ENCODE results near the gene PYDC1.

PYDC1 gene

DNA sequence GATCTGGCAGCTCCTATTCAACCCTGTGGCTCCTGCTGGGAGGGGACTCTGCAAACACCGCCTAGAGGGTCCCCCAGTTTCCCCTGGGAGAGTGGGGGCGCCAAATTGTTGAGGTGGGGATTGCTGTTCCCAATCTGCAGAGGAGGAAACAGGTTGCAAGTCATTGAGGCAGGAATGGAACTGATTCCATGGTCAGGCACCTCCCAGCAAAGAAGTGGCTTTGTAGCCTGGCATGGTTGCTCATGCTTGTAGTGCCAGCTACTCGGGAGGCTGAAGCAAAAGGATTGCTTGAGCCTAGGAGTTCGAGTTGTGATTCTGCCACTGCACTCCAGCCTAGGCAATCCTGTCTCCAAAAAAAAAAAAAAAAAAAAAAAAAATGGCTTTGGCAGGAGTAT is 198 bp upstream of the PYDC1 start:
- TF ChIP-seq, protein P1, sequence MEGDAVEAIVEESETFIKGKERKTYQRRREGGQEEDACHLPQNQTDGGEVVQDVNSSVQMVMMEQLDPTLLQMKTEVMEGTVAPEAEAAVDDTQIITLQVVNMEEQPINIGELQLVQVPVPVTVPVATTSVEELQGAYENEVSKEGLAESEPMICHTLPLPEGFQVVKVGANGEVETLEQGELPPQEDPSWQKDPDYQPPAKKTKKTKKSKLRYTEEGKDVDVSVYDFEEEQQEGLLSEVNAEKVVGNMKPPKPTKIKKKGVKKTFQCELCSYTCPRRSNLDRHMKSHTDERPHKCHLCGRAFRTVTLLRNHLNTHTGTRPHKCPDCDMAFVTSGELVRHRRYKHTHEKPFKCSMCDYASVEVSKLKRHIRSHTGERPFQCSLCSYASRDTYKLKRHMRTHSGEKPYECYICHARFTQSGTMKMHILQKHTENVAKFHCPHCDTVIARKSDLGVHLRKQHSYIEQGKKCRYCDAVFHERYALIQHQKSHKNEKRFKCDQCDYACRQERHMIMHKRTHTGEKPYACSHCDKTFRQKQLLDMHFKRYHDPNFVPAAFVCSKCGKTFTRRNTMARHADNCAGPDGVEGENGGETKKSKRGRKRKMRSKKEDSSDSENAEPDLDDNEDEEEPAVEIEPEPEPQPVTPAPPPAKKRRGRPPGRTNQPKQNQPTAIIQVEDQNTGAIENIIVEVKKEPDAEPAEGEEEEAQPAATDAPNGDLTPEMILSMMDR (IDR thresholded peaks at IDR 0.05; ENCODE audit: low read depth, low read length, missing control alignments), result no peak

DNA sequence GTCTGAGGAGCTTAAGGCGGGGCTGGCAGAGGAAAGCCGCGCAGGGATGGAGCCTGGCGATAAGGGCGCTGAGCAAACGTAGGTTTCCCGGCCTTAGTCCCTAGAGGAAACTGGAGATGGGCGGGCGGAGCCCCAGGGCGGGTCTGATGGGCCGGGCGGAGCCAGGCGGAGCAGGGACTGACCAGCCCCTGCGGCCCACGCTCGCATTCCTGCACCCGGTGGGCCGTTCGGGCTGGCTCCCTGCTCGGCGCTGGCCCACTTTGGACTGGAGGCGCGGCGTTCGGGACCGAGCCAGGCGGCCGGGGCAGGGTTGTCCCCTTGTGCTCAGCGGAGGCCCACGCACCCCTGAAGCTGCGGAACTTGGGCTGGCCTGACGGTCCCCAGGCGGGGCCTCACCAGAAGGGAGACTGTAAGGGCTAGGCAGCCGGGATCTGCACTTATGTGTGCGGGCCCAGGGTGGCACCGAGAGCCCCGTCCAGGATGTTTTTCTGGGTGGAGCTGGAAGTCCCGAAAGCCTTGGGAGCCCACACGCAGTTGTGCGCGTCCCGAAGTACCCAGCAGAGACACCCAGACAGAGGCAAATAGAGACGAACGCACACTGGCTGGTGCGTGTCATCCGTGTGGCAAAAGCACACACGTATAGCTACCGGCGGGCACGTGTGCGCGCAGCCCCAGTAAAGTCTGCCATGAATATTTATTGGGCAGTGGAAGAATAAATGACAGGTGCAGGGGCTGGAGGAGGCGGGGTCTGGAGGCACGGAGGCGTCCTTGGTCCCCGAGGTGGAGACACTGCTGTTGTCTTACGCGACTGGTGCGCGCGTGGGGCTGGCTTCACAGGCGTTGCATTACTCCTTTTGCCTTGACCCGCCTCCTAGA is 1.4 kb downstream of the PYDC1 start:
- Histone ChIP-seq H3K4me3 (ENCODE audit: low read depth, low read length) (peak overlapping the region; percentile 48), H3K27me3 (replicated peaks) (peaks cover 38% of the 10 kb centered on the region), H3K27ac (no peak overlapping the region), H3K36me3 (replicated peaks) (no peaks in the 10 kb centered on the region)
- peak; percentile 16 for DNase-seq
- in situ Hi-C loops (cut with HindIII; ENCODE audit: low pct_ligation_motif_present, low sequenced_read_pairs), result no loop called here
- TF ChIP-seq, protein P1 (IDR thresholded peaks at IDR 0.05; ENCODE audit: low read depth, low read length, missing control alignments), result no peak

More for the DNA sequence above, 198 bp upstream of the PYDC1 start:
- H3K27me3 ChIP-seq (replicated peaks), result peaks cover 38% of the 10 kb centered on the region
- H3K27ac ChIP-seq, result no peak overlapping the region
- in situ Hi-C loops (cut with HindIII; ENCODE audit: low pct_ligation_motif_present, low sequenced_read_pairs), result no loop called here
- DNase-seq, result no peak
- no peak overlapping the region for H3K4me3 ChIP-seq (ENCODE audit: low read depth, low read length)
- no peaks in the 10 kb centered on the region for H3K36me3 ChIP-seq (replicated peaks)

DNA sequence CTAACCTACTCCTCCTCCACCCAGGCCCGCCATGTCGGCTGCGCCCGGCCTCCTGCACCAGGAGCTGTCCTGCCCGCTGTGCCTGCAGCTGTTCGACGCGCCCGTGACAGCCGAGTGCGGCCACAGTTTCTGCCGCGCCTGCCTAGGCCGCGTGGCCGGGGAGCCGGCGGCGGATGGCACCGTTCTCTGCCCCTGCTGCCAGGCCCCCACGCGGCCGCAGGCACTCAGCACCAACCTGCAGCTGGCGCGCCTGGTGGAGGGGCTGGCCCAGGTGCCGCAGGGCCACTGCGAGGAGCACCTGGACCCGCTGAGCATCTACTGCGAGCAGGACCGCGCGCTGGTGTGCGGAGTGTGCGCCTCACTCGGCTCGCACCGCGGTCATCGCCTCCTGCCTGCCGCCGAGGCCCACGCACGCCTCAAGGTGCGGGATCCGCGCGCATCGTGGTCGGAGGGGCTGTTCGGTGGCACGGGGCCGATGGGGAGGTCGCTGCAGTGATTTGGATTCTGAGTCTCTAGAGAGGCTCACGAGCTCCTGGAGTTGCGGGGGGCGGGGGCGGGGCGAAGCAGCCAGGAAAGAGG is 2.1 kb downstream of the PYDC1 start:
- Histone ChIP-seq H3K27ac (no peak overlapping the region), H3K36me3 (replicated peaks) (no peaks in the 10 kb centered on the region), H3K27me3 (replicated peaks) (peaks cover 41% of the 10 kb centered on the region), H3K4me3 (ENCODE audit: low read depth, low read length) (peak overlapping the region; percentile 48)
- no peak for DNase-seq
- in situ Hi-C loops (cut with HindIII; ENCODE audit: low pct_ligation_motif_present, low sequenced_read_pairs), result no loop called here
- TF ChIP-seq, protein P1 (IDR thresholded peaks at IDR 0.05; ENCODE audit: low read depth, low read length, missing control alignments), result no peak

DNA sequence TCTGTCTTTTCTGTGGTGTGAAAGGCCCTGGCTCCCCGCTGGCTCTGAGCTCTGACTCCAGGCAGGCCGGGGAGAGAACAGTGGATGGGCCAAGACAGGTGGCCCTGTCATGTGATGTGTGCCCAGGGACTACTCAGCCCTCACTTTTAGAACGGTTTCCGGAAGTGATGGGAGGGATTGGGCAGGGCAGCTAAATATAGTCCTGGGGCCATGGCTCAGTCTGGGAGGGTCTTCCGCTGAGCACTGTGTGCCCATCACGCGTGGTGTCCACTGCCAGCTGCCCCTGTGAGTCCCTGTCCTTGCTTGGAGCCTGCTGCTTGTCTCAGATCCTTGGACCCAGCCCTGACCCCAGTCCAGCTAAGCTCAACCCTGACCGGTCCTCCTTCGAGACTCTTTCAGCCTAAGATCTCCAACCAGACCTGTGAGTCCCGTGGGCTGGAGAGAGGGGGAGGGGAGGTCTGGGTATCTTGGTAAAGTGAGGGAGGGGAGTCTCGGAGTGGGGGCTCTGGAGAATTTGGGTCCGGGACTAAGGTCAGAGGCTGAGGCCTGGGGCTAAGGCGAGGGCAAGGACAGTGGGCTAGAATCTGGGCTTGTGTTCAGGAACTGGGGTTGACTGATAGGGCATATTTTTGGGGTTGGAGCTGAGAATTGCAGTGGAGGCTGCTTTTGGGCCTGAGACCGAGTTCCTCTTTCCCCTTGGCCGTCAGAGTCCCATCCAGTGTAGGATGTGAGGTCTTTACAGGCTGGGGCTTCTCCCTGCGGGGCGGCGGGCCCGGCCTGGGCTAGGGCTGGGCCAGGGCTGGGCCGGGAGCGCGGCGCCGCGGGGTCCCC is 2.8 kb downstream of the PYDC1 start, which contains the start of gene TRIM72:
TRIM72 (plus strand) TSS at position 243 of the 831 bp plus-strand sequence. CDS start 620 bp downstream, outside the sequence.
- Histone ChIP-seq H3K27me3 (replicated peaks) (peaks cover 43% of the 10 kb centered on the region), H3K27ac (no peak within 1 kb of the TSS), H3K36me3 (replicated peaks) (no peaks in the 10 kb centered on the region), H3K4me3 (ENCODE audit: low read depth, low read length) (peak within 1 kb of the TSS; percentile 48)
- DNase-seq, result no peak
- TF ChIP-seq, protein P1 (IDR thresholded peaks at IDR 0.05; ENCODE audit: low read depth, low read length, missing control alignments), result no peak
- in situ Hi-C loops (cut with HindIII; ENCODE audit: low pct_ligation_motif_present, low sequenced_read_pairs), result no loop called here

DNA sequence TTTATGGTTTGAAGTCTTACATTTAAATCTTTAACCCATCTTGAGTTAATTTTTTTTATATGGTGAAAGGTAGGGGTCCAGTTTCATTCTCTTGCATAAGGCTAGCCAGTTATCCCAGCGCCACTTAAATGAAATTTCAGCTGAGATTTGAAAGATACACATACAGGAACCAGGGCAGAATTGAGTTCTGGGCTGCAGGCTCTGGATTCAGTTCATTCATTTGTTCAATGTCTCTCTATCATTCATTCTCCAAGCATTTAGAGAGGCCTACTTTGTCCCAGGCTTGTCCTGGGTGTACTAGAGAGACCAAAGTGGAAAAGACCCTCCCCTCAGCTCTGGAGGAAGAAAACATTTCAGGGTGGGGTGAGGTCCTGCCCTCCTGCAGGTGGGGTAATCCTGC is 3.6 kb downstream of the PYDC1 start:
- in situ Hi-C loops (cut with HindIII; ENCODE audit: low pct_ligation_motif_present, low sequenced_read_pairs), result no loop called here
- Histone ChIP-seq H3K36me3 (replicated peaks) (no peaks in the 10 kb centered on the region), H3K4me3 (ENCODE audit: low read depth, low read length) (no peak overlapping the region), H3K27ac (no peak overlapping the region), H3K27me3 (replicated peaks) (peaks cover 43% of the 10 kb centered on the region)
- TF ChIP-seq, protein P1 (IDR thresholded peaks at IDR 0.05; ENCODE audit: low read depth, low read length, missing control alignments), result no peak
- no peak for DNase-seq

Data from brain microvascular endothelial cell (primary cell).